Occipital lobe (tissue), 2 donors: ENCODE measurements around the gene OPRL1. TPM values are rescaled to one million over a fixed set of nuclear protein-coding genes. Genes with fewer than 3 reads are reported as not detected.

ENCODE experiments used
- DNase-seq: peaks from one replicate; lab custom pipeline; 2025; lab: John Stamatoyannopoulos, UW
- total RNA-seq: library from RNA; depleted of rRNA; stranded (reverse); fragments of >200 nt; gene quantifications from one replicate; pipeline ENCODE4 v1.2.3, GENCODE V29; 2014

OPRL1 gene
- total RNA-seq, 1 donor from 2014 or later, result 14.3 TPM

GRCh38 chr20:64042054-64042781 lies 37.7 kb upstream of the OPRL1 start:
- DNase-seq, result no peak

GRCh38 chr20:64043768-64044167 lies 36.1 kb upstream of the OPRL1 start:
- DNase-seq, result no peak

- DNase-seq, result no peak
These were observed 35.2 kb upstream of the OPRL1 start for GRCh38 chr20:64044484-64045247.

- DNase-seq, result no peak
These were observed 34.4 kb upstream of the OPRL1 start for GRCh38 chr20:64045346-64046011.

- no peak for DNase-seq
These were observed 32.9 kb upstream of the OPRL1 start for GRCh38 chr20:64047046-64047389.

GRCh38 chr20:64047968-64048401 lies 31.9 kb upstream of the OPRL1 start:
- DNase-seq, result no peak

GRCh38 chr20:64048402-64049044 lies 31.4 kb upstream of the OPRL1 start:
- no peak for DNase-seq

GRCh38 chr20:64049060-64049877 lies 30.6 kb upstream of the OPRL1 start, which contains the start of gene SOX18:
Gene SOX18, minus strand, starts transcription at chr20:64049639. Its CDS starts 123 bp downstream, at chr20:64049516.
- no peak for DNase-seq

GRCh38 chr20:64049878-64050260 lies 30.0 kb upstream of the OPRL1 start:
- no peak for DNase-seq

- no peak for DNase-seq
These were observed 29.4 kb upstream of the OPRL1 start for GRCh38 chr20:64050261-64051032.

GRCh38 chr20:64051033-64051452 lies 28.8 kb upstream of the OPRL1 start:
- DNase-seq, result no peak

GRCh38 chr20:64051561-64052325 lies 28.1 kb upstream of the OPRL1 start:
- DNase-seq, result no peak

GRCh38 chr20:64052326-64052722 lies 27.6 kb upstream of the OPRL1 start:
- DNase-seq, result no peak

GRCh38 chr20:64052987-64053840 lies 26.7 kb upstream of the OPRL1 start:
- DNase-seq, result no peak

- no peak for DNase-seq
These were observed 25.8 kb upstream of the OPRL1 start for GRCh38 chr20:64053841-64054661.

GRCh38 chr20:64055396-64055892 lies 24.4 kb upstream of the OPRL1 start:
- DNase-seq, result no peak

GRCh38 chr20:64055893-64056638 lies 23.8 kb upstream of the OPRL1 start:
- DNase-seq, result no peak
